ENCODE results near the gene CORIN. TPM values are rescaled to one million over a fixed set of nuclear protein-coding genes. Genes with fewer than 3 reads are reported as not detected.

Gene CORIN
- under 0.01 and 0.09 TPM in 2 replicates for total RNA-seq

GRCh38 chr4:47837908-47838294 is at the start of gene CORIN:
CORIN (minus strand) TSS chr4:47838067; CDS start chr4:47837949, 118 bp downstream.

Other genes starting within 250 kb of the CORIN start
- gene NFXL1, start 76.5 kb upstream of the CORIN start, total RNA-seq = 4.3 and 5.7 TPM in 2 replicates
- not detected in 2 replicates for gene CNGA1, start 178.6 kb upstream of the CORIN start, total RNA-seq
- under 0.01 TPM in 1 of 2 replicates, not detected in the other for gene NIPAL1, start 178.7 kb upstream of the CORIN start, total RNA-seq

All from pericardium fibroblast (primary cell).